ENCODE results near the gene ZNF813. TPM values are rescaled to one million over a fixed set of nuclear protein-coding genes. Genes with fewer than 3 reads are reported as not detected.

Gene ZNF813
- total RNA-seq, 1 experiment from 2014 or later: 9.6 TPM

- POLR2A ChIA-PET: no interaction called here
- DNase-seq (ENCODE audit: low read depth, low spot score): no peak
- ATAC-seq: no peak; the same call in 1 of the 2 replicates
- Histone ChIP-seq H3K27ac (ENCODE audit: low read length) (no peak overlapping the region), H3K9me3 (ENCODE audit: control insufficient read depth, insufficient read depth, low read depth, low read length) (peaks cover 23% of the 10 kb centered on the region), H3K27me3 (ENCODE audit: control insufficient read depth, insufficient read depth, low read length) (no peaks in the 10 kb centered on the region), H3K4me3 (ENCODE audit: low read depth in 2 of 2, low read length in 2 of 2) (no peak overlapping the region), H3K36me3 (ENCODE audit: control insufficient read depth, insufficient read depth, low read length) (no peaks in the 10 kb centered on the region), H3K4me1 (ENCODE audit: control insufficient read depth, insufficient read depth, low read length) (no peaks in the 10 kb centered on the region)
- CTCF ChIA-PET: no interaction called here
- TF ChIP-seq, protein P1, sequence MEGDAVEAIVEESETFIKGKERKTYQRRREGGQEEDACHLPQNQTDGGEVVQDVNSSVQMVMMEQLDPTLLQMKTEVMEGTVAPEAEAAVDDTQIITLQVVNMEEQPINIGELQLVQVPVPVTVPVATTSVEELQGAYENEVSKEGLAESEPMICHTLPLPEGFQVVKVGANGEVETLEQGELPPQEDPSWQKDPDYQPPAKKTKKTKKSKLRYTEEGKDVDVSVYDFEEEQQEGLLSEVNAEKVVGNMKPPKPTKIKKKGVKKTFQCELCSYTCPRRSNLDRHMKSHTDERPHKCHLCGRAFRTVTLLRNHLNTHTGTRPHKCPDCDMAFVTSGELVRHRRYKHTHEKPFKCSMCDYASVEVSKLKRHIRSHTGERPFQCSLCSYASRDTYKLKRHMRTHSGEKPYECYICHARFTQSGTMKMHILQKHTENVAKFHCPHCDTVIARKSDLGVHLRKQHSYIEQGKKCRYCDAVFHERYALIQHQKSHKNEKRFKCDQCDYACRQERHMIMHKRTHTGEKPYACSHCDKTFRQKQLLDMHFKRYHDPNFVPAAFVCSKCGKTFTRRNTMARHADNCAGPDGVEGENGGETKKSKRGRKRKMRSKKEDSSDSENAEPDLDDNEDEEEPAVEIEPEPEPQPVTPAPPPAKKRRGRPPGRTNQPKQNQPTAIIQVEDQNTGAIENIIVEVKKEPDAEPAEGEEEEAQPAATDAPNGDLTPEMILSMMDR (IDR thresholded peaks at IDR 0.05): no peak
- TF ChIP-seq POLR2AphosphoS5 (IDR thresholded peaks at IDR 0.05; ENCODE audit: low read depth, low read length) (no peak), REST (IDR thresholded peaks at IDR 0.05; ENCODE audit: insufficient read depth in 1 of 2, low read depth in 2 of 2, low read length in 1 of 2) (no peak), TCF7L2 (IDR thresholded peaks at IDR 0.05; ENCODE audit: low read depth, low read length) (no peak)
- no TSS peak for BruUV-seq (replicated peaks)
- intact Hi-C loops (cut with micrococcal nuclease; ENCODE audit: unreplicated experiment) (no loop called here), in situ Hi-C loops (cut with HindIII; ENCODE audit: low pct_unique_long_range_greater_than_20kb, low sequenced_read_pairs) (no loop called here)
Observed at GRCh38 chr19:53461866-53462265, 5.7 kb upstream of the ZNF813 start.

GRCh38 chr19:53462861-53463260 lies 4.7 kb upstream of the ZNF813 start:
- POLR2A ChIA-PET: no interaction called here
- Histone ChIP-seq H3K36me3 (ENCODE audit: control insufficient read depth, insufficient read depth, low read length) (no peaks in the 10 kb centered on the region), H3K9me3 (ENCODE audit: control insufficient read depth, insufficient read depth, low read depth, low read length) (peaks cover 13% of the 10 kb centered on the region), H3K4me1 (ENCODE audit: control insufficient read depth, insufficient read depth, low read length) (no peaks in the 10 kb centered on the region), H3K27me3 (ENCODE audit: control insufficient read depth, insufficient read depth, low read length) (no peaks in the 10 kb centered on the region), H3K27ac (ENCODE audit: low read length) (no peak overlapping the region), H3K4me3 (ENCODE audit: low read depth in 2 of 2, low read length in 2 of 2) (no peak overlapping the region)
- BruUV-seq (replicated peaks): no TSS peak
- ATAC-seq (no peak), DNase-seq (ENCODE audit: low read depth, low spot score) (no peak)
- in situ Hi-C loops (cut with HindIII; ENCODE audit: low pct_unique_long_range_greater_than_20kb, low sequenced_read_pairs) (no loop called here), intact Hi-C loops (cut with micrococcal nuclease; ENCODE audit: unreplicated experiment) (no loop called here)
- CTCF ChIA-PET: interaction anchor here (0.7 kb wide), 1 partner anchor 34 kb away, joined by 8 read pairs; no protein-coding TSS in a partner anchor
- TF ChIP-seq REST (IDR thresholded peaks at IDR 0.05; ENCODE audit: insufficient read depth in 1 of 2, low read depth in 2 of 2, low read length in 1 of 2): no peak
- TF ChIP-seq POLR2AphosphoS5 (IDR thresholded peaks at IDR 0.05; ENCODE audit: low read depth, low read length): no peak
- TF ChIP-seq SIN3A (IDR thresholded peaks at IDR 0.05; ENCODE audit: borderline replicate concordance, insufficient read depth, low read depth, low read length): no peak
- TF ChIP-seq TCF7L2 (IDR thresholded peaks at IDR 0.05; ENCODE audit: low read depth, low read length): no peak
- TF ChIP-seq, protein P1 (IDR thresholded peaks at IDR 0.05): no peak

All from Panc1 (cell line).